ENCODE data around the gene PRF1.

Gene PRF1

DNA sequence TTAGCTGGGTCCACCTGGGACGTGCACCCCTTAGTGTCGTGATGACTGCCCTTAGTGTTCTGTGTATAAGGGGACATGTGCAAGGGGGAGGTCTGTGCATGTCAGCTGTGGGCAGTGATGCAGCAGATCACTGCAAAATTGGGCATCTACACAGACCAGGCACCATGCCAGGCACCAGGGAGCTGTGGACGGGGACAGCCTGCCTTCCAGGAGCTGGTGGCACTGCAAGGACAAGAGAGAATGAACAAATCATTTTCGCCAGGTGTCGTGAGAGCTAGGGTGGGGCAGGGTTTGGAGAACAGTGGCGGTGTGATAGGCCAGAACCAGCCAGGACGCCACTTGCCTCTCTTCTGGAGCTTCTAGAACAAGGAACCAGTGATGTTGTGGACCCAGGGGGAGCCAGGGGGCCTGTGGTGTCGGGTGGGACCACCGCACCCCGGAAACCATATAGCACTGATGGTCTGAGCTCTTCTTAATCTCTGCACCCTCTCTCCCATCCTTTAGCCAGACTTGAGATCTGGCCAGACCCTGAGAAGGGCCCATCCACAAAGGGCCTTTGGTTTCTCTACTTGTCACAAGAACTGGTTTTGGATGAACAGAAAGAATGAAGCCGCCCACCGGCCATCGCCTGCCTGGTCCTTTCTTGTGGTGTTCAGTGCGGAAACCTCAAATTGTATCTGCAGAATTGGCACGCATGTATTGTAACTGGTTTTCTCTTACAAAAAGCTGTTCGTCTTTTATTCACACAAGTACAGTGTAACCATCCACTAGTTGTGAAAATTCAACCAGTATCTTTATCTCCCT is 30.7 kb downstream of the PRF1 start:
- Histone ChIP-seq H3K4me2 (ENCODE audit: low read length) (no peak overlapping the region), H3K36me3 (ENCODE audit: control insufficient read depth, low read length) (peaks cover 10% of the 10 kb centered on the region; the same call in 1 of the 2 replicates), H3K27me3 (ENCODE audit: control insufficient read depth, low read length) (no peaks in the 10 kb centered on the region), H3K27ac (ENCODE audit: low read depth, low read length) (no peak overlapping the region), H3K4me1 (ENCODE audit: control insufficient read depth, low read length) (peaks cover 16% of the 10 kb centered on the region), H4K20me1 (ENCODE audit: control insufficient read depth, insufficient read depth, low read depth, low read length) (no peaks in the 10 kb centered on the region), H3K4me3 (ENCODE audit: low read length) (no peak overlapping the region), H3F3A (ENCODE audit: control insufficient read depth, insufficient read depth) (peaks cover 1% of the 10 kb centered on the region), H3K79me2 (ENCODE audit: control insufficient read depth, low read length) (no peaks in the 10 kb centered on the region), H3K9me3 (ENCODE audit: control insufficient read depth, insufficient read depth, low read length) (no peaks in the 10 kb centered on the region), H3K9me2 (replicated peaks; ENCODE audit: control insufficient read depth, low read length) (no peaks in the 10 kb centered on the region)
- TF ChIP-seq, protein P1, sequence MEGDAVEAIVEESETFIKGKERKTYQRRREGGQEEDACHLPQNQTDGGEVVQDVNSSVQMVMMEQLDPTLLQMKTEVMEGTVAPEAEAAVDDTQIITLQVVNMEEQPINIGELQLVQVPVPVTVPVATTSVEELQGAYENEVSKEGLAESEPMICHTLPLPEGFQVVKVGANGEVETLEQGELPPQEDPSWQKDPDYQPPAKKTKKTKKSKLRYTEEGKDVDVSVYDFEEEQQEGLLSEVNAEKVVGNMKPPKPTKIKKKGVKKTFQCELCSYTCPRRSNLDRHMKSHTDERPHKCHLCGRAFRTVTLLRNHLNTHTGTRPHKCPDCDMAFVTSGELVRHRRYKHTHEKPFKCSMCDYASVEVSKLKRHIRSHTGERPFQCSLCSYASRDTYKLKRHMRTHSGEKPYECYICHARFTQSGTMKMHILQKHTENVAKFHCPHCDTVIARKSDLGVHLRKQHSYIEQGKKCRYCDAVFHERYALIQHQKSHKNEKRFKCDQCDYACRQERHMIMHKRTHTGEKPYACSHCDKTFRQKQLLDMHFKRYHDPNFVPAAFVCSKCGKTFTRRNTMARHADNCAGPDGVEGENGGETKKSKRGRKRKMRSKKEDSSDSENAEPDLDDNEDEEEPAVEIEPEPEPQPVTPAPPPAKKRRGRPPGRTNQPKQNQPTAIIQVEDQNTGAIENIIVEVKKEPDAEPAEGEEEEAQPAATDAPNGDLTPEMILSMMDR (IDR thresholded peaks at IDR 0.05; ENCODE audit: low read depth, low read length, poor library complexity, severe bottlenecking), result no peak
- no peak for TF ChIP-seq EZH2phosphoT487 (IDR thresholded peaks at IDR 0.05; ENCODE audit: borderline replicate concordance, low read length)

DNA sequence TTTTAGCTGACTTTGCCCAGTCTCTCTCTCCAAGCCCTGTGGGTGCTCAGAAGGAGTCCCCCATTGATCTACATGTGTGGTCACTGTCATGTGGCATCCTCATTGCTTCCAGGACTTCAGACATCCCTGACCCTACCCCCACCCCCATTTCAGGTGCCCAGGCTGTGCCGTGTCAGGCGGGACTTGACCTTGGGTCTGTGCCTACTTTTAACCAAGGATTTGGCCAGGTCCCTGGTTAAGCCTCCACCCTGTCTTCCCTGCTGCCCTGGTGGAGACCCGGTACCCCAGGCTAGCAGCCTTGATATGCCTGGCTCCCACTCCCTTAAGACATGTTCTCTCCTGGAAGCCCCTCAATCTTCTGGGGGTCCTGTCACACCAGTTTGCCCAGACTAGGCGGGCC is 31.3 kb downstream of the PRF1 start:
- no peaks in the 10 kb centered on the region for H3K9me3 ChIP-seq (ENCODE audit: control insufficient read depth, insufficient read depth, low read length)
- no peaks in the 10 kb centered on the region for H3K27me3 ChIP-seq (ENCODE audit: control insufficient read depth, low read length)
- no peaks in the 10 kb centered on the region for H3K79me2 ChIP-seq (ENCODE audit: control insufficient read depth, low read length)
- peaks cover 10% of the 10 kb centered on the region for H3K4me1 ChIP-seq (ENCODE audit: control insufficient read depth, low read length)
- H3F3A ChIP-seq (ENCODE audit: control insufficient read depth, insufficient read depth), result no peaks in the 10 kb centered on the region; the same call in 1 of the 2 replicates
- peaks cover 10% of the 10 kb centered on the region; the same call in 1 of the 2 replicates for H3K36me3 ChIP-seq (ENCODE audit: control insufficient read depth, low read length)
- H3K9me2 ChIP-seq (replicated peaks; ENCODE audit: control insufficient read depth, low read length), result no peaks in the 10 kb centered on the region
- no peak overlapping the region for H3K4me2 ChIP-seq (ENCODE audit: low read length)
- H3K4me3 ChIP-seq (ENCODE audit: low read length), result no peak overlapping the region
- no peaks in the 10 kb centered on the region for H4K20me1 ChIP-seq (ENCODE audit: control insufficient read depth, insufficient read depth, low read depth, low read length)
- TF ChIP-seq, protein P1 (IDR thresholded peaks at IDR 0.05; ENCODE audit: low read depth, low read length, poor library complexity, severe bottlenecking), result no peak
- no peak for TF ChIP-seq EZH2phosphoT487 (IDR thresholded peaks at IDR 0.05; ENCODE audit: borderline replicate concordance, low read length)
- no peak overlapping the region for H3K27ac ChIP-seq (ENCODE audit: low read depth, low read length)

- H3K27me3 ChIP-seq (ENCODE audit: control insufficient read depth, low read length), result no peaks in the 10 kb centered on the region
- no peaks in the 10 kb centered on the region for H3K9me3 ChIP-seq (ENCODE audit: control insufficient read depth, insufficient read depth, low read length)
- H3K9me2 ChIP-seq (replicated peaks; ENCODE audit: control insufficient read depth, low read length), result no peaks in the 10 kb centered on the region
- no peak overlapping the region for H3K4me3 ChIP-seq (ENCODE audit: low read length)
- H3F3A ChIP-seq (ENCODE audit: control insufficient read depth, insufficient read depth), result no peaks in the 10 kb centered on the region
- peaks cover 12% of the 10 kb centered on the region; the same call in 1 of the 2 replicates for H3K4me1 ChIP-seq (ENCODE audit: control insufficient read depth, low read length)
- H3K79me2 ChIP-seq (ENCODE audit: control insufficient read depth, low read length), result no peaks in the 10 kb centered on the region
- no peak overlapping the region for H3K4me2 ChIP-seq (ENCODE audit: low read length)
- no peak for TF ChIP-seq EZH2phosphoT487 (IDR thresholded peaks at IDR 0.05; ENCODE audit: borderline replicate concordance, low read length)
- TF ChIP-seq, protein P1 (IDR thresholded peaks at IDR 0.05; ENCODE audit: low read depth, low read length, poor library complexity, severe bottlenecking), result no peak
- no peak overlapping the region for H3K27ac ChIP-seq (ENCODE audit: low read depth, low read length)
- no peaks in the 10 kb centered on the region for H4K20me1 ChIP-seq (ENCODE audit: control insufficient read depth, insufficient read depth, low read depth, low read length)
- H3K36me3 ChIP-seq (ENCODE audit: control insufficient read depth, low read length), result peaks cover 17% of the 10 kb centered on the region; the same call in 1 of the 2 replicates
Measured at GRCh38 chr10:70568781-70569495, 33.6 kb downstream of the PRF1 start.

All from DOHH2 (cell line).